K562 (cell line): ENCODE measurements around the gene CRYBG3. TPM values are rescaled to one million over a fixed set of nuclear protein-coding genes. Genes with fewer than 3 reads are reported as not detected.

ENCODE experiments used
- ATAC-seq: fragments of 200-7000 bp; cut with Tn5 transposase; 3 replicates; pipeline ENCODE4 v1.9.1; 2020; ENCODE audit warnings: moderate library complexity
- BruUV-seq: library from RNA; stranded (reverse); fragments of 400-500 nt; replicated peaks from 2 replicates; lab custom pipeline; 2021; lab: Mats Ljungman, UMichigan
- CTCF ChIA-PET: fragments of 300-600 bp; formaldehyde crosslinking; extraction: SDS; loops from one replicate; lab custom pipeline; 2021; ENCODE audit warnings: low intra/inter-chr PET ratio; lab: Yijun Ruan, JAX
- POLR2A ChIA-PET: fragments of 300-600, 350-650 bp; sonication (Branson Sonifier 250); formaldehyde crosslinking; extraction: SDS; loops from one replicate; lab custom pipeline; 2021; ENCODE audit warnings: antibody characterized with exemption, inconsistent platforms; lab: Yijun Ruan, JAX
- DNase-seq, 4 experiments: peaks; one replicate each; pipeline versions ENCODE4 v3.0.0 to v3.0.0-alpha.2; 2011 to 2018; ENCODE audit warnings: low spot score in 3 of 4, mixed read lengths in 3 of 4; ENCODE audit errors: extremely low read depth in 1 of 4
- FAIRE-seq: peaks from 2 replicates; lab custom pipeline; 2011; peaks lifted over from hg19 to GRCh38; lab: Jason Lieb, UNC
- H2AFZ ChIP-seq: 2 replicates; pipeline ENCODE4 v1.6.0; 2011; ENCODE audit warnings: low read depth, low read length, control low read depth, inconsistent platforms
- H3K27ac ChIP-seq: fragments of 200-600 bp; 3 replicates; pipeline ENCODE4 v1.8.0; 2011; ENCODE audit warnings: low read depth, mild to moderate bottlenecking, control low read depth, inconsistent platforms, low read length, moderate library complexity, mixed read lengths; ENCODE audit errors: extremely low read depth
- H3K27me3 ChIP-seq, 2 experiments: fragments of 300-600 bp in 1 of 2; 2 replicates in 1 of 2; 3 replicates in 1 of 2; pipeline versions ENCODE4 v1.6.0 to v1.8.0; 2011; ENCODE audit warnings: inconsistent platforms in 2 of 2, low read length in 2 of 2, mild to moderate bottlenecking in 1 of 2, mixed read lengths in 1 of 2, moderate library complexity in 1 of 2; ENCODE audit not compliant: control insufficient read depth in 2 of 2, insufficient read depth in 2 of 2
- H3K36me3 ChIP-seq: fragments of 300-600 bp; 3 replicates; pipeline ENCODE4 v1.8.0; 2011; ENCODE audit warnings: mild to moderate bottlenecking, low read length, inconsistent platforms; ENCODE audit not compliant: control insufficient read depth, insufficient read depth
- H3K4me1 ChIP-seq, 2 experiments: fragments of 200-600 bp in 1 of 2; replicated peaks in 1 of 2; 2 replicates in 1 of 2; 3 replicates in 1 of 2; pipeline versions ENCODE4 v1.5.1 to v1.8.0; 2011; ENCODE audit warnings: inconsistent platforms in 2 of 2, low read length in 2 of 2, mild to moderate bottlenecking in 1 of 2, mixed read lengths in 1 of 2, moderate library complexity in 1 of 2; ENCODE audit not compliant: control insufficient read depth in 2 of 2, insufficient read depth in 2 of 2
- H3K4me2 ChIP-seq: 2 replicates; pipeline ENCODE4 v1.6.1; 2011; ENCODE audit warnings: low read length, control low read depth, inconsistent platforms, mixed read lengths; ENCODE audit not compliant: insufficient read depth
- H3K4me3 ChIP-seq: fragments of 200-600 bp; sonication (generic), shearing (Covaris generic); 2 replicates; pipeline ENCODE4 v1.5.1; 2016; ENCODE audit warnings: control low read depth, inconsistent platforms
- H3K79me2 ChIP-seq: fragments of 200-600 bp; 3 replicates; pipeline ENCODE4 v1.8.0; 2011; ENCODE audit warnings: low read length, inconsistent platforms; ENCODE audit not compliant: control insufficient read depth, insufficient read depth
- H3K9ac ChIP-seq, 2 experiments: 2 replicates each; pipeline versions ENCODE4 v1.6.0 to v1.6.1; 2011; ENCODE audit warnings: low read depth in 2 of 2, low read length in 2 of 2, control low read depth in 1 of 2, inconsistent platforms in 1 of 2, mild to moderate bottlenecking in 1 of 2, mixed read lengths in 1 of 2; ENCODE audit not compliant: insufficient read depth in 1 of 2
- H3K9me1 ChIP-seq: one replicate; pipeline ENCODE4 v1.6.0; 2011; ENCODE audit warnings: inconsistent platforms, mild to moderate bottlenecking, low read length, moderate library complexity; ENCODE audit not compliant: control insufficient read depth, insufficient read depth
- H3K9me3 ChIP-seq: replicated peaks from 2 replicates; pipeline ENCODE4 v1.5.1; 2011; ENCODE audit warnings: low read depth, low read length, inconsistent platforms; ENCODE audit not compliant: control insufficient read depth, insufficient read depth
- H4K20me1 ChIP-seq: replicated peaks from 2 replicates; pipeline ENCODE4 v1.6.1; 2011; ENCODE audit warnings: low read length, inconsistent platforms, mixed read lengths; ENCODE audit not compliant: control insufficient read depth, insufficient read depth
- BHLHE40 ChIP-seq: IDR thresholded peaks from 2 replicates; pipeline ENCODE4 v1.6.1; 2011; ENCODE audit warnings: low read length, improper control_type of control experiment
- GABPA ChIP-seq: fragments of 200-800 bp; sonication (Bioruptor generic); conservative IDR thresholded peaks from 2 replicates; pipeline ENCODE4 v1.6.1; 2016; ENCODE audit warnings: low read depth, missing genetic modification characterization, missing compliant biosample characterization
- RFX7 ChIP-seq: fragments of 250-450 bp; sonication (Bioruptor Pico); IDR thresholded peaks from 2 replicates; pipeline ENCODE4 v1.5.1; 2021; ENCODE audit warnings: mild to moderate bottlenecking
- TEAD1 ChIP-seq, 2 experiments: fragments of 450-650 bp in 1 of 2; sonication (generic) in 1 of 2; formaldehyde crosslinking; IDR thresholded peaks; 2 replicates each; pipeline versions ENCODE4 v1.4.0 to v1.8.0; 2020 to 2022; ENCODE audit warnings: mild to moderate bottlenecking in 2 of 2, missing genetic modification reagents in 1 of 2
- THRAP3 ChIP-seq: fragments of 450-650 bp; IDR thresholded peaks from 2 replicates; pipeline ENCODE4 v1.6.1; 2016; ENCODE audit warnings: mild to moderate bottlenecking, inconsistent platforms, borderline replicate concordance
- ZNF146 ChIP-seq: IDR thresholded peaks from one replicate; pipeline ENCODE4 v1.6.1; 2018; ENCODE audit warnings: missing compliant biosample characterization; ENCODE audit not compliant: unreplicated experiment
- ZNF668 ChIP-seq: fragments of 250-450 bp; sonication (Bioruptor Pico); IDR thresholded peaks from 2 replicates; pipeline ENCODE4 v1.8.0; 2022; ENCODE audit warnings: mild to moderate bottlenecking, inconsistent platforms
- WGBS: fragments of 100-300 bp; shearing (Covaris generic); methylation state at CpG from one replicate; pipeline ENCODE4 v1.1.6; 2016; ENCODE audit warnings: low coverage, mixed read lengths; ENCODE audit not compliant: insufficient coverage; ENCODE audit errors: missing lambda C conversion rate; 5-methylcytosine and 5-hydroxymethylcytosine counted together
- in situ Hi-C: fragments of 300-500 bp; cut with MboI; formaldehyde crosslinking; loops from 4 replicates; pipeline ENCODE4 v1.15.0; 2018; ENCODE audit warnings: inconsistent platforms, mixed read lengths
- intact Hi-C: fragments of 100-400 bp; cut with micrococcal nuclease; formaldehyde crosslinking; loops from 2 replicates; pipeline ENCODE4 v1.14.2; 2022
- polyA plus RNA-seq, 8 experiments: library from polyadenylated mRNA; depleted of rRNA in 4 of 8; stranded (reverse) in 5 of 8; unstranded in 3 of 8; fragments of >200 nt; fragmentation: Nextera tagmentation in 2 of 8; fragmentation: Illumina TruSeq in 1 of 8; extraction: Ambion mirVana in 2 of 8; extraction: Trizol in 1 of 8; gene quantifications; 2 replicates each; pipeline versions ENCODE4 v1.2.1 to v1.2.3, GENCODE V29; 2011 to 2014; ENCODE audit warnings: inconsistent platforms in 1 of 8, missing spikeins in 1 of 8
- total RNA-seq, 7 experiments: library from RNA; depleted of rRNA in 6 of 7; stranded (reverse); fragments of >200 nt in 6 of 7; fragmentation: Illumina TruSeq in 2 of 7; extraction: Trizol in 2 of 7; gene quantifications; 2 replicates each; pipeline versions ENCODE4 v1.2.1 to v1.2.3, GENCODE V29; 2011 to 2021; ENCODE audit warnings: low replicate concordance in 1 of 7
- TF ChIP-seq, protein P1 (sequence below), 2 experiments: fragments of 450-650 bp in 1 of 2; sonication (generic) in 1 of 2; formaldehyde crosslinking in 1 of 2; IDR thresholded peaks; 2 replicates each; pipeline versions ENCODE4 v1.7.1 to v1.9.0; 2016 to 2022; ENCODE audit warnings: inconsistent platforms in 1 of 2, mild to moderate bottlenecking in 1 of 2, missing genetic modification reagents in 1 of 2
- TF ChIP-seq, protein P2 (sequence below): IDR thresholded peaks from 2 replicates; pipeline ENCODE4 v1.6.1; 2016; ENCODE audit warnings: missing genetic modification characterization, missing compliant biosample characterization

The CRYBG3 gene
- total and polyA plus RNA-seq, 9 of the 15 experiments (the other 6 are each of a cell fraction or from before 2014, with no cell fraction given), result 0.08 to 0.72 (median 0.18) TPM

DNA sequence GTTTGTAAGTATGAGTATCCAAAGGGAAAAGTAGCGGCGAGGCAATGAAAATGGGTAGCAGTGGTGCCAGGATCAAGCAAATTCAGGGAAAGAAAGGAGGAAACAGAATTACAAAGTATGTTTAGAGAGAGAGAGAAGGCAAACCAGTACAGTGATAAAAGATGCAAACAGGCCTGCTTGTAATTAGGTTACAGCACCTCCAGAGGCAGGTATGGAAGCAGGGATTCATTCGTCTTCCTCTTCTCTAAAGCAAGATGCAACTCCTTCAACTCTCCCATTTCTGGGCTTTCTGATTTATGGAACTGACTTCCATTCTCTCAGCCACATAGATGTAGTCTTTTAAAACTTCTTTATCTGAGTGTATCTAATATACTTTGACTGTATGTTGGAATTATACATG is 68.0 kb downstream of the CRYBG3 start:
- FAIRE-seq, result no peak

More for the DNA sequence above, 68.0 kb downstream of the CRYBG3 start:
- ChIA-PET POLR2A (no interaction called here), CTCF (no interaction called here)
- H3K9ac ChIP-seq, result no peak overlapping the region
- no peak overlapping the region for H2AFZ ChIP-seq
- TF ChIP-seq, protein P1, sequence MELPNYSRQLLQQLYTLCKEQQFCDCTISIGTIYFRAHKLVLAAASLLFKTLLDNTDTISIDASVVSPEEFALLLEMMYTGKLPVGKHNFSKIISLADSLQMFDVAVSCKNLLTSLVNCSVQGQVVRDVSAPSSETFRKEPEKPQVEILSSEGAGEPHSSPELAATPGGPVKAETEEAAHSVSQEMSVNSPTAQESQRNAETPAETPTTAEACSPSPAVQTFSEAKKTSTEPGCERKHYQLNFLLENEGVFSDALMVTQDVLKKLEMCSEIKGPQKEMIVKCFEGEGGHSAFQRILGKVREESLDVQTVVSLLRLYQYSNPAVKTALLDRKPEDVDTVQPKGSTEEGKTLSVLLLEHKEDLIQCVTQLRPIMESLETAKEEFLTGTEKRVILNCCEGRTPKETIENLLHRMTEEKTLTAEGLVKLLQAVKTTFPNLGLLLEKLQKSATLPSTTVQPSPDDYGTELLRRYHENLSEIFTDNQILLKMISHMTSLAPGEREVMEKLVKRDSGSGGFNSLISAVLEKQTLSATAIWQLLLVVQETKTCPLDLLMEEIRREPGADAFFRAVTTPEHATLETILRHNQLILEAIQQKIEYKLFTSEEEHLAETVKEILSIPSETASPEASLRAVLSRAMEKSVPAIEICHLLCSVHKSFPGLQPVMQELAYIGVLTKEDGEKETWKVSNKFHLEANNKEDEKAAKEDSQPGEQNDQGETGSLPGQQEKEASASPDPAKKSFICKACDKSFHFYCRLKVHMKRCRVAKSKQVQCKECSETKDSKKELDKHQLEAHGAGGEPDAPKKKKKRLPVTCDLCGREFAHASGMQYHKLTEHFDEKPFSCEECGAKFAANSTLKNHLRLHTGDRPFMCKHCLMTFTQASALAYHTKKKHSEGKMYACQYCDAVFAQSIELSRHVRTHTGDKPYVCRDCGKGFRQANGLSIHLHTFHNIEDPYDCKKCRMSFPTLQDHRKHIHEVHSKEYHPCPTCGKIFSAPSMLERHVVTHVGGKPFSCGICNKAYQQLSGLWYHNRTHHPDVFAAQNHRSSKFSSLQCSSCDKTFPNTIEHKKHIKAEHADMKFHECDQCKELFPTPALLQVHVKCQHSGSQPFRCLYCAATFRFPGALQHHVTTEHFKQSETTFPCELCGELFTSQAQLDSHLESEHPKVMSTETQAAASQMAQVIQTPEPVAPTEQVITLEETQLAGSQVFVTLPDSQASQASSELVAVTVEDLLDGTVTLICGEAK (IDR thresholded peaks at IDR 0.05), result no peak
- TF ChIP-seq, protein P1 (CRISPR knock-in tag; IDR thresholded peaks at IDR 0.05), result no peak
- TF ChIP-seq, protein P2, sequence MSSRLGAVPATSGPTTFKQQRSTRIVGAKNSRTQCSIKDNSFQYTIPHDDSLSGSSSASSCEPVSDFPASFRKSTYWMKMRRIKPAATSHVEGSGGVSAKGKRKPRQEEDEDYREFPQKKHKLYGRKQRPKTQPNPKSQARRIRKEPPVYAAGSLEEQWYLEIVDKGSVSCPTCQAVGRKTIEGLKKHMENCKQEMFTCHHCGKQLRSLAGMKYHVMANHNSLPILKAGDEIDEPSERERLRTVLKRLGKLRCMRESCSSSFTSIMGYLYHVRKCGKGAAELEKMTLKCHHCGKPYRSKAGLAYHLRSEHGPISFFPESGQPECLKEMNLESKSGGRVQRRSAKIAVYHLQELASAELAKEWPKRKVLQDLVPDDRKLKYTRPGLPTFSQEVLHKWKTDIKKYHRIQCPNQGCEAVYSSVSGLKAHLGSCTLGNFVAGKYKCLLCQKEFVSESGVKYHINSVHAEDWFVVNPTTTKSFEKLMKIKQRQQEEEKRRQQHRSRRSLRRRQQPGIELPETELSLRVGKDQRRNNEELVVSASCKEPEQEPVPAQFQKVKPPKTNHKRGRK, result no peak
- TF ChIP-seq ZNF668 (CRISPR knock-in tag), result no peak
- TF ChIP-seq BHLHE40, result no peak
- no peak for TF ChIP-seq GABPA (tag)
- TF ChIP-seq RFX7 (CRISPR knock-in tag), result no peak
- no peak for TF ChIP-seq THRAP3
- TF ChIP-seq TEAD1 (CRISPR knock-in tag; IDR thresholded peaks at IDR 0.05), result no peak
- TF ChIP-seq ZNF146 (CRISPR knock-in tag), result no peak
- TF ChIP-seq, all 486 proteins: peak for 0
- Histone ChIP-seq H3K9me1 (no peaks in the 10 kb centered on the region), H3K4me2 (no peak overlapping the region), H3K27ac (no peak overlapping the region), H3K9me3 (no peaks in the 10 kb centered on the region), H4K20me1 (no peaks in the 10 kb centered on the region), H3K4me1 (no peaks in the 10 kb centered on the region), H3K4me3 (no peak overlapping the region), H3K27me3 (no peaks in the 10 kb centered on the region), H3K79me2 (no peaks in the 10 kb centered on the region), H3K36me3 (no peaks in the 10 kb centered on the region)
- no peak for ATAC-seq
- BruUV-seq, result no TSS peak
- WGBS, result 0% methylated on average over 2 of the region's 3 CpGs
- no peak for DNase-seq
- in situ Hi-C loops, result no loop called here
- intact Hi-C loops, result no loop called here
